Keratinocyte (primary cell): ENCODE data around the gene CLN6. TPM values are rescaled to one million over a fixed set of nuclear protein-coding genes. Genes with fewer than 3 reads are reported as not detected.
A peak's percentile ranks its signal among the peaks of the same experiment; 100 is the strongest.

Source experiments
- DNase-seq: peaks from one replicate; pipeline ENCODE4 v3.0.0-alpha.2; 2011; ENCODE audit warnings: low read depth, missing footprints, low spot score
- FAIRE-seq: peaks from 2 replicates; lab custom pipeline; 2011; peaks lifted over from hg19 to GRCh38; lab: Jason Lieb, UNC
- H2AFZ ChIP-seq: 2 replicates; pipeline ENCODE4 v1.6.0; 2012; ENCODE audit warnings: low read length, control low read depth, inconsistent platforms; ENCODE audit not compliant: control insufficient read depth
- H3K27ac ChIP-seq: 2 replicates; pipeline ENCODE4 v1.5.1; 2011; ENCODE audit warnings: low read length; ENCODE audit not compliant: control insufficient read depth, insufficient read depth
- H3K27me3 ChIP-seq: 3 replicates; pipeline ENCODE4 v1.6.0; 2011; ENCODE audit warnings: low read length; ENCODE audit not compliant: control insufficient read depth, insufficient read depth; ENCODE audit errors: extremely low read depth
- H3K36me3 ChIP-seq, 2 experiments: 2 replicates in 1 of 2; 3 replicates in 1 of 2; pipeline ENCODE4 v1.5.1; 2011; ENCODE audit warnings: low read length in 2 of 2, mild to moderate bottlenecking in 1 of 2; ENCODE audit not compliant: control insufficient read depth in 2 of 2, insufficient read depth in 2 of 2; ENCODE audit errors: extremely low read depth in 1 of 2
- H3K4me1 ChIP-seq: 3 replicates; pipeline ENCODE4 v1.5.1; 2011; ENCODE audit warnings: low read length; ENCODE audit not compliant: control insufficient read depth, insufficient read depth; ENCODE audit errors: extremely low read depth
- H3K4me2 ChIP-seq: 3 replicates; pipeline ENCODE4 v1.6.0; 2011; ENCODE audit warnings: low read depth, low read length; ENCODE audit not compliant: control insufficient read depth, insufficient read depth; ENCODE audit errors: extremely low read depth
- H3K4me3 ChIP-seq, 3 experiments: fragments of 200-600 bp in 1 of 3; sonication (generic) in 1 of 3; 2 replicates in 2 of 3; 3 replicates in 1 of 3; pipeline ENCODE4 v1.5.1; 2011 to 2016; ENCODE audit warnings: low read length in 3 of 3, mild to moderate bottlenecking in 3 of 3, control low read depth in 2 of 3, inconsistent platforms in 1 of 3, low read depth in 1 of 3, mixed read lengths in 1 of 3, mixed run types in 1 of 3, moderate library complexity in 1 of 3; ENCODE audit not compliant: control insufficient read depth in 2 of 3, insufficient read depth in 2 of 3; ENCODE audit errors: extremely low read depth in 1 of 3
- H3K79me2 ChIP-seq: 2 replicates; pipeline ENCODE4 v1.6.0; 2012; ENCODE audit warnings: low read length; ENCODE audit not compliant: control insufficient read depth, insufficient read depth
- H3K9ac ChIP-seq: 3 replicates; pipeline ENCODE4 v1.6.0; 2011; ENCODE audit warnings: low read length; ENCODE audit not compliant: control insufficient read depth, insufficient read depth; ENCODE audit errors: extremely low read depth
- H3K9me1 ChIP-seq: 3 replicates; pipeline ENCODE4 v1.6.0; 2011; ENCODE audit warnings: low read length; ENCODE audit not compliant: control insufficient read depth, insufficient read depth; ENCODE audit errors: extremely low read depth
- H3K9me3 ChIP-seq: 2 replicates; pipeline ENCODE4 v1.5.1; 2012; ENCODE audit warnings: low read depth, low read length; ENCODE audit not compliant: control insufficient read depth
- H4K20me1 ChIP-seq: 3 replicates; pipeline ENCODE4 v1.6.0; 2011; ENCODE audit warnings: low read length; ENCODE audit not compliant: control insufficient read depth, insufficient read depth; ENCODE audit errors: extremely low read depth
- EZH2 ChIP-seq: IDR thresholded peaks from one replicate; pipeline ENCODE4 v1.6.1; 2012; ENCODE audit warnings: inconsistent platforms, mild to moderate bottlenecking, low read length, moderate library complexity
- dilution Hi-C: fragments of 300-500 bp; cut with MboI; formaldehyde crosslinking; loops from one replicate; pipeline ENCODE4 v1.7.0; 2020; ENCODE audit warnings: low sequenced_read_pairs; ENCODE audit not compliant: extremely low pct_ligation_motif_present
- polyA plus RNA-seq, 5 experiments: library from polyadenylated mRNA; depleted of rRNA in 3 of 5; stranded (reverse) in 3 of 5; stranded (forward) in 1 of 5; unstranded in 1 of 5; fragments of >200 nt; gene quantifications; 1 replicate in 1 of 5; 2 replicates in 3 of 5; 3 replicates in 1 of 5; pipeline versions ENCODE4 v1.2.1 to v1.2.3, GENCODE V29; 2011 to 2012; ENCODE audit warnings: missing spikeins in 2 of 5, low read depth in 1 of 5, low replicate concordance in 1 of 5
- TF ChIP-seq, protein P1 (sequence below), 3 experiments: IDR thresholded peaks in 1 of 3; conservative IDR thresholded peaks in 1 of 3; optimal IDR thresholded peaks in 1 of 3; 2 replicates in 2 of 3; 3 replicates in 1 of 3; pipeline versions ENCODE3 to v1.5.1; 2011; ENCODE audit warnings: low read length in 3 of 3, mild to moderate bottlenecking in 3 of 3, moderate library complexity in 2 of 3, control low read depth in 1 of 3, inconsistent platforms in 1 of 3; ENCODE audit not compliant: insufficient read depth in 2 of 3; ENCODE audit errors: extremely low read depth in 1 of 3

CLN6 gene
- polyA plus RNA-seq, 1 donor (not counting 4 experiments of a cell fraction or from before 2014, with no cell fraction given): 26.7 TPM

DNA sequence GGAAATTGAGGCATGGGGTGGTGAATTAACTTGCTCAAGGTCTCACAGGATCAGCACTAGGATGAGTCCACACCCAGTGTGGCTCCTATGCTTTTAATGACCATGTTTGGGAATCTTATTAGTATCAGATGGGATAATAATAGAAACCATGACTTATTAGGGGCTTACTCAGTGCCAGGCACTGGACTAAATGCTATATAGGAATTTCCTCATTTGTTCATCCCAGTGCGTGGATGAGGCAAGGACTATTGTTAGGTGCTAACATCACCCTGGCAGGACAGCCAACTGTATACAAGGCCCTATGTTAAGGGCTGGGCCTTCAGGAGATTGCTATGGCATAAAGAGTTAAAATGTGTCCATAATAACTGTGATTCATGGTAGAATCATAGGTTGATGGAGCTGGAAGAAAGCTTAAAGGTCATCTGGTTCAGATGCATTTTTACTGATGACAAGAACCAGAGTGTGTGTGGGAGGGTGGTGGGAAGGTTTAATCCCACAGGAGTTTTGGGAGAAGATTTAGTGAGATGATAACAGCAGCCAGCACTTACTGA lies 43.3 kb upstream of the CLN6 start:
- Histone ChIP-seq H3K27ac (peak overlapping the region; percentile 96), H3K4me2 (peak overlapping the region; percentile 53), H3K36me3 (no peaks in the 10 kb centered on the region), H3K9ac (peak overlapping the region; percentile 71), H3K9me1 (no peaks in the 10 kb centered on the region), H2AFZ (no peak overlapping the region), H3K27me3 (no peaks in the 10 kb centered on the region), H3K4me1 (peaks cover 55% of the 10 kb centered on the region), H4K20me1 (no peaks in the 10 kb centered on the region), H3K79me2 (peaks cover under 1% of the 10 kb centered on the region), H3K4me3 (peak overlapping the region in 1 of 3 experiments; percentile 16), H3K9me3 (no peaks in the 10 kb centered on the region)
- dilution Hi-C loops: no loop called here
- FAIRE-seq: peak; percentile 80
- TF ChIP-seq, protein P1, sequence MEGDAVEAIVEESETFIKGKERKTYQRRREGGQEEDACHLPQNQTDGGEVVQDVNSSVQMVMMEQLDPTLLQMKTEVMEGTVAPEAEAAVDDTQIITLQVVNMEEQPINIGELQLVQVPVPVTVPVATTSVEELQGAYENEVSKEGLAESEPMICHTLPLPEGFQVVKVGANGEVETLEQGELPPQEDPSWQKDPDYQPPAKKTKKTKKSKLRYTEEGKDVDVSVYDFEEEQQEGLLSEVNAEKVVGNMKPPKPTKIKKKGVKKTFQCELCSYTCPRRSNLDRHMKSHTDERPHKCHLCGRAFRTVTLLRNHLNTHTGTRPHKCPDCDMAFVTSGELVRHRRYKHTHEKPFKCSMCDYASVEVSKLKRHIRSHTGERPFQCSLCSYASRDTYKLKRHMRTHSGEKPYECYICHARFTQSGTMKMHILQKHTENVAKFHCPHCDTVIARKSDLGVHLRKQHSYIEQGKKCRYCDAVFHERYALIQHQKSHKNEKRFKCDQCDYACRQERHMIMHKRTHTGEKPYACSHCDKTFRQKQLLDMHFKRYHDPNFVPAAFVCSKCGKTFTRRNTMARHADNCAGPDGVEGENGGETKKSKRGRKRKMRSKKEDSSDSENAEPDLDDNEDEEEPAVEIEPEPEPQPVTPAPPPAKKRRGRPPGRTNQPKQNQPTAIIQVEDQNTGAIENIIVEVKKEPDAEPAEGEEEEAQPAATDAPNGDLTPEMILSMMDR (optimal IDR thresholded peaks at IDR 0.05 in 1 of 3, IDR thresholded peaks at IDR 0.05 in 1 of 3, conservative IDR thresholded peaks at IDR 0.05 in 1 of 3; ENCODE audit: extremely low read depth in 1 of 3, insufficient read depth in 2 of 3, low read length in 3 of 3): no peak
- no peak for TF ChIP-seq EZH2
- DNase-seq: no peak

DNA sequence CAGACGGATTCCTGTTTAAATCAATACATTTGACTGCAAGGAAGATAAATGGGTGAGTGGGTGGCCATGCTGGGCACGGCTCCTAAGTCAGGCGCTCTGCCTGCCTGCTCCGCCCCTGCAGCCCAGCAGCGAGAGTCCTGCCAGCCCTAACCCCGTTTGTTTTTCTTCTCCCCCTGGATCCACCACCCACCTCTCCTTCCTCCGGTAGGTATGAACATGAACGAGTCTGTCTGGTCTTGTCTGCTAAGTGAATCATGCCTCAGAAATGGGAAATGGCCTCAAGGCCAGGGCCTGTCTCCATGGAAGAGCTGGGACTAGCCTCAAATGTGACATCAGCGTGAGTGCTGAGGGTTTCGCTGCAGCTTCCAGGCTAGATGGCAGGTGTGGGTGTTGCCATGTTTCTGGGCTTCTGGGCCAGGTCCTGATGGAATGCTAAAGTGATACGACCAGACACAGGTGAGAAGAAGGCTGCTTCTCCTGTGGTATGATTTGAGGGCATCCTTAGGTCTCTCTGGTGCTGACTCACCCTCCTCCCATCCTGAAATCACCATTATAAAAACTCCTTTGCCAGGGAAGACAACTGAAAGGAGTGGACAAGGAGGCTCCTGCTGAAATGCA lies 42.4 kb upstream of the CLN6 start:
- H3K9me3 ChIP-seq: no peaks in the 10 kb centered on the region
- no peaks in the 10 kb centered on the region for H3K36me3 ChIP-seq
- H2AFZ ChIP-seq: no peak overlapping the region
- H3K9me1 ChIP-seq: no peaks in the 10 kb centered on the region
- peak overlapping the region; percentile 71 for H3K9ac ChIP-seq
- H3K27me3 ChIP-seq: no peaks in the 10 kb centered on the region
- TF ChIP-seq, protein P1 (optimal IDR thresholded peaks at IDR 0.05 in 1 of 3, IDR thresholded peaks at IDR 0.05 in 1 of 3, conservative IDR thresholded peaks at IDR 0.05 in 1 of 3; ENCODE audit: extremely low read depth in 1 of 3, insufficient read depth in 2 of 3, low read length in 3 of 3): no peak
- no peak for TF ChIP-seq EZH2
- dilution Hi-C loops: no loop called here
- FAIRE-seq (peak; percentile 100), DNase-seq (peak; percentile 100)
- no peaks in the 10 kb centered on the region for H4K20me1 ChIP-seq
- H3K4me3 ChIP-seq: peak overlapping the region in 2 of 3 experiments; percentile 16 to 34
- no peaks in the 10 kb centered on the region for H3K79me2 ChIP-seq
- peak overlapping the region; percentile 79 for H3K4me2 ChIP-seq
- peaks cover 54% of the 10 kb centered on the region for H3K4me1 ChIP-seq
- peak overlapping the region; percentile 96 for H3K27ac ChIP-seq
